Fibroblast of the conjunctiva (primary cell): ENCODE data around the gene ENDOD1.
A peak's percentile ranks its signal among the peaks of the same experiment; 100 is the strongest.

Experiments
- DNase-seq: peaks from one replicate; pipeline ENCODE4 v3.0.0-alpha.2; 2010; ENCODE audit warnings: low read depth

ENDOD1 gene

GRCh38 chr11:95143106-95143681 lies 53.5 kb downstream of the ENDOD1 start:
- no peak for DNase-seq

GRCh38 chr11:95144313-95145235 lies 54.9 kb downstream of the ENDOD1 start:
- no peak for DNase-seq

- no peak for DNase-seq
Measured at GRCh38 chr11:95145430-95146060, 55.9 kb downstream of the ENDOD1 start.

GRCh38 chr11:95147364-95147905 lies 57.8 kb downstream of the ENDOD1 start:
- DNase-seq, result peak; percentile 67

GRCh38 chr11:95148406-95148805 lies 58.8 kb downstream of the ENDOD1 start:
- DNase-seq, result no peak

GRCh38 chr11:95148938-95149337 lies 59.3 kb downstream of the ENDOD1 start:
- no peak for DNase-seq

GRCh38 chr11:95149651-95150364 lies 60.2 kb downstream of the ENDOD1 start:
- no peak for DNase-seq

GRCh38 chr11:95150956-95151684 lies 61.5 kb downstream of the ENDOD1 start:
- DNase-seq, result peak; percentile 87

GRCh38 chr11:95152876-95153856 lies 63.5 kb downstream of the ENDOD1 start:
- DNase-seq, result no peak

- no peak for DNase-seq
Measured at GRCh38 chr11:95153857-95154246, 64.2 kb downstream of the ENDOD1 start.

- no peak for DNase-seq
Measured at GRCh38 chr11:95154514-95154913, 64.9 kb downstream of the ENDOD1 start.

GRCh38 chr11:95155385-95155784 lies 65.7 kb downstream of the ENDOD1 start:
- DNase-seq, result no peak

GRCh38 chr11:95156133-95156721 lies 66.6 kb downstream of the ENDOD1 start:
- DNase-seq, result no peak

GRCh38 chr11:95156916-95157541 lies 67.4 kb downstream of the ENDOD1 start:
- no peak for DNase-seq

GRCh38 chr11:95157824-95158223 lies 68.2 kb downstream of the ENDOD1 start:
- no peak for DNase-seq

- DNase-seq, result no peak
Measured at GRCh38 chr11:95161248-95161647, 71.6 kb downstream of the ENDOD1 start.

- no peak for DNase-seq
Measured at GRCh38 chr11:95163106-95163505, 73.5 kb downstream of the ENDOD1 start.

GRCh38 chr11:95165638-95166037 lies 76.0 kb downstream of the ENDOD1 start:
- DNase-seq, result no peak

GRCh38 chr11:95166781-95167180 lies 77.1 kb downstream of the ENDOD1 start:
- no peak for DNase-seq
